HTR-8/SVneo (cell line): Measurements from ENCODE around the gene PGAM2.

Experiments
- DNase-seq: peaks from one replicate; pipeline ENCODE4 v3.0.0; 2011; ENCODE audit warnings: low spot score, mixed read lengths; ENCODE audit not compliant: insufficient read length
- FAIRE-seq: peaks from 2 replicates; lab custom pipeline; 2011; peaks lifted over from hg19 to GRCh38; lab: Jason Lieb, UNC

The PGAM2 gene

DNA sequence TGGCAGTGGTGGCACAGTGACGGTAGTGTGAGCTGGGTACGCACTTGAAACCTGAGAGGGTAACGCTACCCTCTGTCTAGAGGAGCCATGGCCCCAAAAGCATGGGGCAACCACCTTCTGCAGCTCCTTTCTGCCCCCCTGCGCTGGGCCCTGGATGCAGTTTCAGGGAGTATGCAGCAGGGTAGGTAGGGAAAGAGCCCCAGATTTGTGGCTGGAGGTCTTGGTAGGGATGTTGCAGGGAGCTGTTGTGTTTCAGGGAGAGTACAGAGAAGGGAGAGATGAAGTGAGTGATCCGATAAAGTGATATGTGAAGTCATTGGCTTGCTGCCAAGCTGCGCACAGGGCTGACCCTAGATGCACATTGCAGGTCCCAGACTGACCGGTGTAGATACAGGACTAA, 2.7 kb upstream of the PGAM2 start:
- FAIRE-seq = no peak
- DNase-seq = no peak

DNA sequence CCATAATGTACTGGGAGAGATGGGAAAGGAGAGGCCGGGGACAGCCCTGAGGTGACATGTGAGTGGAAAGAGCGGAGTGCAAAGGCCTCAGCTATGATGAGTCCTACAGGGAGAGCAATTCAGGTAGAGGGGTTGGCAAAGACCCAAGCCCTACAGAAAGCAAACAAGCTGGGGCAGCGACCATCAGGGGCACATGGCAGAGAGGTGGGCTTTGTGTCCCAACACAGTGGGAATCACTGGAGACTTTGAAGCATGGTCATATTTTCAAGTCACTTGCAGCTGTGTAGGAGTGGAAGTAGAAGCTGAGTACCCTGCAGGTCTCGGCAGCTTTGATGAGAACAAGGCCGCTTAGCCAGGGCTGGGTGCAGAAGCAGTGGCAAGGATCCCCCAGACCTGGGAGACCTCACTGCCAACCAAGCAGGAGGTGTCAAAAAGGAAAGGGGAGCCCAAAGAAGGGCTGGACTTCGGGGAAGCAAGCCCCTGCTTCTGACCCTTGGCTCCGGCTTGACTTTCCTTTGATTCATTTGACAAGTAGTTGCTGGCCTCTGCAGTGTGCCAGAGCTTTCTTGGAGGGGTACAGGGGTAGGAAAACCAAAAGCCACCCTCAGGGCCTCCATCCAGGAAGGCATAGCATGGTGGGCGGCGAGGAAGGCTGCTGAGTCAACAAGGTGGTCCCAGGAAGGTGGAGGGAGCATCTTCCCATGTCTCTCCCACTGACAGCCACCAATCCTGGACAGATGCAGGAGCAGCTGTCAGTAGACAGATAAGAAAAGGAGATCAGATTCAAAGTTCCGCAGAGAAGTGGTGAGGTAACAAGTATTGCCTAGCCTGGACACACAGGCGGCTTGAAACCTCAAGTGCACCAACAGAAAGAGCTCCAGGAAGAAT, 1.9 kb upstream of the PGAM2 start:
- DNase-seq (no peak), FAIRE-seq (no peak)

DNA sequence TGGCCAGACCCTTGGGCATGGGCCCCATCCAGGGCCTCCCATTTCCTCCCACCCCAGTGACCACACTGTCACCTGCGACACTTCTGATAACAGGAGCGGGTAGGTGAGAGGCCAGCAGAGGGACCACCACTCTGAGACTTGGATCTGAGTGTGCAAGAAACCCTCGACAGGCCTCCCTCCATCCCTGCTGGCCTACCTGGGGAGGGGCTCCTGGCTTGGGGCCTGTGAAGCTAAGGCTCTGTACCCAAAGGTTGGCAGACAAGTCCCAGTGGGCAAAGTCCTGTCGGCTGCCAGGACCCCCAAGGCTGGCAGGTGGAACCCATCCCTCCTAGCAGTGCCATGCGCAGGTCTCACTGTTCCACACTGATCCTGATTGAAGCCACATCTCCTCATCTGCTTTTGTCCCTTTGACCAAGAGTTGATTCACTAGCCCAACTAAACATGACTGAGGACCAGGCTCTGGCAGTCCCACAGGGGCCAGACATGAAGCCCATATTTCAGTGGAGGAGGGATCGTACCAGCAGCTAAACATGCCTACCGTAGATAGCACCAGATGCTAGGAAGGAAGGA, 1.2 kb upstream of the PGAM2 start:
- FAIRE-seq = no peak
- no peak for DNase-seq

DNA sequence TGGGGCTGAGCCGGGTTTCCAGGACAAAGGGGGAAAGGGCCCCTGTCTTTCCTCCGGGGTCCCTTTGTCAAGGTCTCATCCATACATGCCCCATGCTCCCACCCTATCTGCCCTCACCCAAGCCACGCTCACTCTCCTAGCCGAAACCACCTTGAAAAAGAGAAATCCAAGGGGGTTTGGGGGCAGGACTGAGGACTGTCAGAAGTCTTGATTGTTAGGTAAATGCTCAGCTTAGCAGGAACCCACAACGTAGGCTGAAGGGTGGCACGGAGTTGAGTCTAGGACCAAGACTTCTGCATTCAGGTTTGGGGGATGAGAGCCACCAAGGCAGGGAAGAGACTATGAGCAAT, 719 bp upstream of the PGAM2 start:
- FAIRE-seq = no peak
- no peak for DNase-seq

DNA sequence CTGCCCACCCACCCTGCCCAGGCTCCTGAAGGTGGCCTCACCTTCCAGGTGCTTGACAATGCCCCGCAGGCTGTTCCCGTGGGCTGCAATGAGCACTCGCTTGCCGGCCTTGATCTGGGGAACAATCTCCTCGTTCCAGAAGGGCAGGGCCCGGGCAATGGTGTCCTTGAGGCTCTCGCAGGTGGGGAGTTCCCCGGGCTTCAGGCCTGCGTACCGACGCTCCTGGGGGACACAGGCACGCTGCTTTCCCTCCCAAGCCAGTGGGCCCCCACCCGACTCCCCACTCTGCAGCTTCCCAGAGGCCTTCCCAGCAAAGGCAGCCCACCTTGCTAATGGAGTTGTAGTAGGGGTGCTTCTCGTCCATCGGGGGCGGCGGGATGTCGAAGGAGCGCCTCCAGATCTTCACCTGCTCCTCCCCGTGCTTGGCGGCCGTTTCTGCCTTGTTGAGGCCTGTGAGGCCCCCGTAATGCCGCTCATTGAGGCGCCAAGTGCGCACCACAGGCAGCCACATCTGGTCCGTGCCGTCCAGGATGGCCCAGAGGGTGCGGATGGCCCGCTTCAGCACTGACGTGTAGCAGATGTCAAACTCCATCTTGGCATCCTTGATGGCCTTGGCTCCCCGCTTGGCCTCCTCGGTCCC, 456 bp downstream of the PGAM2 start:
- no peak for FAIRE-seq
- no peak for DNase-seq

DNA sequence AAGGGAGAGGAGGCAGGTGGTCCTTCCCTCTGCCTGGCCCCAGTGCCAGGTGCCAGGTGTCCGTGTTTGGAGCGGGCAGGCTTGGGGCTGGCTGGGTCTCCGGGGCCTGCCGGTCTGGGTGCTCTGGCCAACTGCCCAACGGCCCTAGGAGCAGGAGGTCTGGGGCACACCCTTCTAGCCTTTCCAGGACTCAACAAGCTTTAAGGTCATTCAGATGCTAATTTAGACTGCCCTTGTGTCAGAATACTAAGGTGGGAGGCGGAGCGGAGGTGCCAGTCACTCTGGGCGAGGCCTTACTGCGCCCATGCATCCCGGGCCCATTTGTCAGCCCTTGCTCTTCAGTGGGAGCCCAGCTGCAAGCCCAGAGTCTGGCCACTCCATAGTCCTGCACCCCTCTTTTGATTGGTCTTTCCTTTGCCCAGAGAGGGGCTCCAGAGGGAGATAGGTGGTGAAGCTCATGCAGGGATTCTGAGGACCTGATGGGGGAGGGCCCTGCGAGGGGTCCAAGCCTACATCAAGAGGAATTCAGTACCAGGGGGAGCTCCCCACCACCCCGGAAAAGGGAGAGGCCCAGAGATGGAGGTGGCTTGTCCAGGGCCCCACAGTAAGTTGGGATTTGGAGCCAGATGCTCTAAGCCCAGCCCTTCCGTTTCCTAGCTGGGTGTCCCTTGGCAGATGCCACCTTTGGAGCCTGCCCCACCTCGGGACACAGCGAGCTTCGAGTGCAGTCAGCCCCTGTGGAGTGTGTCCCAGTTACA, 1.3 kb downstream of the PGAM2 start:
- FAIRE-seq (no peak), DNase-seq (no peak)

DNA sequence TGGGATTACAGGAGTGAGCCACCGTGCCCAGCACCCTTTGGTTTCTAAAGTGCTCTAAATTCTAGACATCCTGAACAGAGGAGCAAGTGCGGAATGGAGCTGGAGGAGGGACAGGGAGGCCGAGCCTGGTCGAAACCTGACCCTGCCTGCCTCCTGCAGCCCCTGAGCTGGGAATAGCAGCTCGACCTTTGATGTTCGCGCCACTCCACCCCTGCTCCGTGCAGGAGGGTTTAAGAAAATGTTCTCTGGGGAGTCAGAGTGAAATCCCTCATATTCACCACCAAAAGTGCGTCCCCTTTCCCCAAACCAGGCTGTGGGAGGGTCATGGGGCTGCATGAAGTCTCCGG, 1.8 kb downstream of the PGAM2 start:
- no peak for FAIRE-seq
- DNase-seq = no peak

DNA sequence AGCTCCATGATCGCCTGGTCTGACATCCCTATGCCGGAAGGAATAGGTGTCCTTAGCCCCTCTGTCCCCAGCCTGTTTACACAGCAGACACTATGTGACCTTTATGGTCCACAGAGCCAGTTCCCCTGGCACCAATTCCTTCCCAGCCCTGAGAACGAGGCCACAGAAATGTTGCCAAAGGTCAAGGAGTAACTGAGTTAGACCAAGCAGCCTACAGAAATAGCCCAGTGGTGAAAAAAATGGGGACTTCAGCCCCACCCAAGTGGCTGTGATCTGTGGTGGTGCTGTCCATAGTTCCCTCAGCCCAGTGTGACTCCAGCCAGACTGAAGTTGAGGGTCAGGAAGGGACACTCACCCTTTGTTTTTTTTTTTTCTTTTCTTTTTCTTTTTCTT, 2.5 kb downstream of the PGAM2 start:
- FAIRE-seq = no peak

DNA sequence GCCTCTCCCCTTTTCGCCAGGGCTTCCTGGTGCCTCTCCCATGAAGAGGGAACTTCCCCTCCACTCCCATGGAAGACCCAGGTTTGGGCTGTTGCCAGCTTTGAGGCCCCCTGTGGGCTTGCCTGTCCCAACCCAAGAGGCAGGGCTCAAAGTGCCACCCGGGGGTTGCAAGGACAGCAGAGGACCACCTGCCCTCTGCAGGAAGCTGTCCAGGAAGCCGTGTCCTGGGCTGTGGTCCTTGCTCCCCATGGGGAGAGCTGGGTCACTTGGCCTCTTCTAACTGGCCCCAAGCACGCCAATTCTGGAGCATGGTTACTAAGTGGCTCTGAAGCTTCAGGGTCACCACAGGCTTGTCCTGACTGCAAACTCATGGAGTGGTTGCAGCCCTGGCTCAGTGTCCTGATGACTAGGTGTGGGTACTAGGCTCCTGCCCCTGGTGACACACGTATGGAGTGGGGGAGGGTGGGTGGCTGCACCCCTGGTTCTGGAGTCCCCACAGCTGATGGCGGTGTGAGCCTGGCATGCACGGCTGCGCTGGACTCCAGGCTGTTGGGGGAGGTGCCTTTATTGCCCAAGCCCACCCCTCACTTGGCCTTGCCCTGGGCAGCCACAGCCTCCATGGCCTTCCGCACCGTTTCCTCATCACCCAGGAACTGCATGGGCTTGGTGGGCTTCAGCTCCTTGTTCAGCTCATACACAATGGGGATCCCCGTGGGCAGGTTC, 3.0 kb downstream of the PGAM2 start:
- no peak for FAIRE-seq

More for the DNA sequence above, 2.5 kb downstream of the PGAM2 start:
- DNase-seq = no peak

DNA sequence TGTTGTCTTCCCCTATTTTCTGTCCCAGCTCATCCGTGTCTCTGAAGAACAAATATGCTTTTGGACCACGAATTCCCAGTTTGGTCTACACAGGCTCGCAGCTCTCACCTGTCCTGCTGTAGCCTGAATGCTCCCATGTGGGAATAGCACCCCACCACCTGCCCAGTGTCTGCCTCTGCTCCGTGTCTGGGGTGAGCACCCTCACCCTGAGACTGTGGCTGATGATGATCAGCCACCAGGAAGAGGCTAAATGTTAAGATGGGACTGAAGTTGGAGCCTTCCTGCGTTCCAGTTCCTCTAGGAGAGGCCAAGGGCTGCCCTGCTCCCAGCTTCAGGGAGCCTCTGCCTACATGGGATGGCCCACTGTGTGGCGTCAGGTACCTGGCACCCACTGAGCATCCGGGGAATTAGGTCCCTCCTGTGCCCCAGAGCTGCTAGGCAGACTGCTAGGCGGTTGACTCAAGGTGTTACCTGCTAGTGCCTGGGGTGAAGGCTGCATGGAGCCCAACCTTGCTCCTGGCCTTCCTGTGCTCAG, 3.7 kb downstream of the PGAM2 start:
- no peak for FAIRE-seq

More for the DNA sequence above, 3.0 kb downstream of the PGAM2 start:
- no peak for DNase-seq

DNA sequence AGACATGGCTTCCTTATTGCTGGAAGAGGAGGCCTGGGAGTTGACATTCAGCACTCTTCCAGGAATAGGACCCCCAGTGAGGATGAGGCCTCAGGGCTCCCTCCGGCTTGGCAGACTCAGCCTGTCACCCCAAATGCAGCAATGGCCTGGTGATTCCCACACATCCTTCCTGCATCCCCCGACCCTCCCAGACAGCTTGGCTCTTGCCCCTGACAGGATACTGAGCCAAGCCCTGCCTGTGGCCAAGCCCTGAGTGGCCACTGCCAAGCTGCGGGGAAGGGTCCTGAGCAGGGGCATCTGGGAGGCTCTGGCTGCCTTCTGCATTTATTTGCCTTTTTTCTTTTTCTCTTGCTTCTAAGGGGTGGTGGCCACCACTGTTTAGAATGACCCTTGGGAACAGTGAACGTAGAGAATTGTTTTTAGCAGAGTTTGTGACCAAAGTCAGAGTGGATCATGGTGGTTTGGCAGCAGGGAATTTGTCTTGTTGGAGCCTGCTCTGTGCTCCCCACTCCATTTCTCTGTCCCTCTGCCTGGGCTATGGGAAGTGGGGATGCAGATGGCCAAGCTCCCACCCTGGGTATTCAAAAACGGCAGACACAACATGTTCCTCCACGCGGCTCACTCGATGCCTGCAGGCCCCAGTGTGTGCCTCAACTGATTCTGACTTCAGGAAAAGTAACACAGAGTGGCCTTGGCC, 4.3 kb downstream of the PGAM2 start:
- DNase-seq (no peak), FAIRE-seq (no peak)

More for the DNA sequence above, 3.7 kb downstream of the PGAM2 start:
- DNase-seq = no peak

DNA sequence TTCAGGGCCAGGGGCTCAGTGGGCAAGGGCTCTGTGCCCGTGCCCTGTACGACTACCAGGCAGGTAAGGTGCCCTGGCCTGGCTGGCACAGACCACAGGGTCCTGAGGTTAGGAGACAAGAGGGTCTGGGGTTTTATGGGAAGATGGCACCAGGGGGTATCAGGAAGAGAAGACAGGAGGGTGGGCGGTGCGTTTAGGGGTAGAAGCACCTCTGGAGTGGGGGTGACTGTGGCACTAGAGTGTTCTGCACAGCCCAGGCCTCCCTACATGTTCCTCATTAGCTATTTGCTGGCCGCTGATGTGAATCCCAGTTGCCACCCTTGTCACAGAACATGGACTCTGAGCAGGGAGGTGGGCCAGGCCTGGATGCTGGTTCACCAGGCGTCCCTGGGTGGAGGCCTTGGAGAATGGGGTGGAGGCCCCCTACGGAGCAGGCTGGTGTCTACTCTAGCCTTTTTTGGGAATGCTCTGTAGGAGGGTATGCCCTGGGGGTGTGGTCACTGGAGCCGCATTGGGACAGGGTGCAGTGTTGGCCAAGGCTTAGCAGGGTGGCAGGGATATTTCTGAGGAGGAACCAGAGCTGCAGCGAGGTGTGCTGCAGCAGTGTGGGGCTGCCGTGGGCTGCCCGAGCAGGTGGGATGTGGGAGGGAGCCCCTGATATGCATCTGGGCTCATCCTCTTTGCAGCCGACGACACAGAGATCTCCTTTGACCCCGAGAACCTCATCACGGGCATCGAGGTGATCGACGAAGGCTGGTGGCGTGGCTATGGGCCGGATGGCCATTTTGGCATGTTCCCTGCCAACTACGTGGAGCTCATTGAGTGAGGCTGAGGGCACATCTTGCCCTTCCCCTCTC, 5.0 kb downstream of the PGAM2 start:
- DNase-seq (no peak), FAIRE-seq (no peak)

DNA sequence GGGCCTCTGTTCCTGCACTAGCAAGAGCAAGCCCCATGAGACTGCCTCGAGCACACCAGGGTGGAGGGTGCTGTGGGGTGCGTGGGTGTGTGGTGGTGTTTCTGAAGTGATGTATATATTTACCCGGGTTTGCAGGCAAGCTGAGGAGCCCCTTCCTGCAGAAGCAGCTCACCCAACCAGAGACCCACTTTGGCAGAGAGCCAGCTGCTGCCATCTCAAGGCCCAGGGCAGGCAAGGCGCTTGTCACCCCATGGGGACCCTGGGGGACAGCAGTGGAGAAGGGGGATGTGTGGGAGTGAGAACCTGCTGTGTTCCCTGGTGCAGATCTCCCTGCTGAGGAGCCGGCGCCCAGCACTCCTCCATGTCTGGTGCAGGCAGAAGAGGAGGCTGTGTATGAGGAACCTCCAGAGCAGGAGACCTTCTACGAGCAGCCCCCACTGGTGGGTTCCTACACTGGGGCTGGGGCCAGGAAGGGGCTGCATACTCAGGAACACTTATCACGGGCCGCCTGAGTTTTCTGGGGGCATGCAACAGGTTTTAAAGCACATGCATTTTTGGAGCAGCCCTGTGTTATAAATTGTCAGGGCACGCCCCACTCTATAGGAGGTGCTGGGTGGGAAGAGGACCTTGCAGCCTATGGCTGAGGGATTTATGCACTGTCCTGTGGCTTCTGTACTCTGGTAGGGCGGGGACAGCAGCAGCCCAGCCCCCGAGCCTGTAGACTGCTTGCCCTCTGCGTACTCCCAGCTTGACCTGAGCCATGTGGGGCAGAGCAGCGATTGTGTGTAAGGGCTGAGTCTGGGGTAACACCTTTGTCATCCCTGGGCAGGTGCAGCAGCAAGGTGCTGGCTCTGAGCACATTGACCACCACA, 5.9 kb downstream of the PGAM2 start:
- FAIRE-seq (no peak), DNase-seq (no peak)

DNA sequence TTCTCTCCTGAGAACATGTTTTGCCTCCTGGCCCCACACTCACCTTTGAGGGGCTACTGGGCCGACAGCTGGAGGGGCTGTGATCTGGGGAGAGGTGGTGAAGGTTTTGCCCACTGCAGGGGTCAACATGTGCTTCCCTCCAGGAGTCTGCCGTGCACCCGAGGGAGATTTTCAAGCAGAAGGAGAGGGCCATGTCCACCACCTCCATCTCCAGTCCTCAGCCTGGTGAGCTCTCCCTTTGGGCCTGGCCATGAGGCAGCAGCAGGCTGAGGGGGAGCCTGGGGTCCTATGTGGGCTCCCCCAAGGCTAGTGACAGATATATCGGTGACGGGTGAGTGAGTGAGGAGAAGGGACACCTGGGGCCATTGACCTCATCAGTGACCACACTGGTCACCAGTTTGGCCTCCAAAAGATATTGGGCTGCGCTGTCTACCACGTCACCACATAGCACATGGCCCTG, 6.6 kb downstream of the PGAM2 start:
- FAIRE-seq (no peak), DNase-seq (no peak)

DNA sequence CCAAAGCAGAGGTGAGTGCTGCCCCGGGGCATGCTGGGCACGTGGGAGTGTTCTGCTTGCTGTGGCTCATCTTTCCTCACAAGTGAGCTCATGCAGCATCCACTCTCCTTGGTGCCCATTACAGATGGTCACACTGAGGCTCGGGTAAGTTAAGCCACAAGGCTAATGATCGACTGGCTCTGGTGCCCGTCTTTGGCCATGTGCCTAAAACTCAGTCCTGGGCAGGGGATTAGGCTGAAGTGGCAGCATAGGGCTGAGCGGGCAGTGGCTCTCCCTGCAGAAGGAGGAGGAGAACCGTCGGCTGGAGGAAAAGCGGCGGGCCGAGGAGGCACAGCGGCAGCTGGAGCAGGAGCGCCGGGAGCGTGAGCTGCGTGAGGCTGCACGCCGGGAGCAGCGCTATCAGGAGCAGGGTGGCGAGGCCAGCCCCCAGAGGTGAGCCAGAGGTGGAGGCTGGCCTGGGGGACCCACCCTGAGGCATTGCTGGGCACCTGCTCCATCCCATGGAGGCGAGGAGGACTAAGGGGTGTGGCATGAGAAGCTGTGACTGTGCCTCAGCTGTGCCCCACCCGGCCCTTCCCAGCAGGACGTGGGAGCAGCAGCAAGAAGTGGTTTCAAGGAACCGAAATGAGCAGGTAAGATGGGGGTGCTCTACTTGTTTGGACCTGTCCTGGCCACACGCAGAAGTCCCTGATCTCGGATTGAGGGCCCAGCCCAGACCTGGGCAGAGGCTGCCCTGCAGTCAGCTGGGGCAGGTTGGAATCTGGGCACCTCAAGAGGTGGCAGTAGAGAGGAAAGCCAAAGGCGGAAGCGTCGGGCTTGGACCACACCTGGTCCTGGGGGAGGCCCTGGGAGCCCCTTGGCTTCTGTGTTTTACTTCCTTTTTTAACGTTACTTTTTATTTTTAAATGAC, 7.3 kb downstream of the PGAM2 start:
- no peak for FAIRE-seq
- DNase-seq = no peak

DNA sequence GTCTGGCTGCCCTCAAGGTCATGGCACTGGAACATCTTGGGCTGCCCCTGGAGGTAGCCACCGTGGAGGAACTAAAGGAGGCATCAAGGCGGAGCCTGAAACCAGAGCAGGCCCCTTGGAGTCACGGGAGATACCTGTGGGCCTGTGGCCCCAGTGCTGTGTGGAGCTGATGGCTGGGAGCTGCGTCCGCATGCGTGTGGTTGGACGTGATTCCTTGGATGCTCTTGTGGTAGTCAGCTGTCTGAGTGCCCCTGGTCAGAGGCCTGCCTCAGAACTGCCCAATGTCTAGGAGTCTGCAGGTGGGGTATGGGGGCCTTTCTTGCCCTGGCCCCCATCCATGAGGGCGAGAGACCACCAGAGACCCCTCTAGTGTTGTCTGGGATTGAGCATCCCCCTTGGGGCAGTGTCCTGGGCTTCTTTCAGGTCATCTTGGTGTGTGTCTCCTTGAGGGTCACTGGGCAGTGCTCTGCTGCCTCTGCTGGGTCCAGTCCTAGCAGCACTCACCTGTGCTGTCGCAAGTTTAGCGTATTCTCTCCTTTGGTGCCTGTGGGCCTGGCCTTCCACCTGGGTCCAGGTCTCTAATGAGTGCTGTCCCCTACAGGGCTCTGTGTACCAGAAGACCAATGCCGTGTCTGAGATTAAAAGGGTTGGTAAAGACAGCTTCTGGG, 8.1 kb downstream of the PGAM2 start:
- DNase-seq = no peak
- no peak for FAIRE-seq
